Measurements from ENCODE around the gene PTH1R.

DNA sequence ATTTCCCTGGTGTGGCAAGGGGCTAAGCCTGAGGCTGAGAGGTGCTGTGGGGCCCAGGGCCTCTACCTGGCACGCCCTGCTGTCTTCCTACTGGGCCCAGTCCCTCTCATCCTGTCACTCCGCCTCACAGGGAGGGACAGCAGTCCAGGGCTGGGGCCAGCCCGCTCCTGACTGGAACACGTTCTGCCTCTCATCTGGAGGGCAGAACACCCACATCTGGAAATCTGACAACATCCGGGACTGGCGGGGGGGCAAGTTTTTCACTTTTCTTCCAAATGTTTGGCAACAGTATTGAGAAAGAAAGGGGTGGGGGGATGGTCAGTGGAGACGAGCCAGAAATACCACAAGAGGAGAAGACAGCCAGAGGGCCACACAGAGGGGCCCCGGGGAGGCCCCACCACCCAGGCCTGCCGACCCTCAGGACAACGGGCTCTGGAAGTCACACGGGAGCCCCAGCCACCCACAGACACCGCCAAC, 12.5 kb upstream of the PTH1R start:
- TF ChIP-seq, protein P1, sequence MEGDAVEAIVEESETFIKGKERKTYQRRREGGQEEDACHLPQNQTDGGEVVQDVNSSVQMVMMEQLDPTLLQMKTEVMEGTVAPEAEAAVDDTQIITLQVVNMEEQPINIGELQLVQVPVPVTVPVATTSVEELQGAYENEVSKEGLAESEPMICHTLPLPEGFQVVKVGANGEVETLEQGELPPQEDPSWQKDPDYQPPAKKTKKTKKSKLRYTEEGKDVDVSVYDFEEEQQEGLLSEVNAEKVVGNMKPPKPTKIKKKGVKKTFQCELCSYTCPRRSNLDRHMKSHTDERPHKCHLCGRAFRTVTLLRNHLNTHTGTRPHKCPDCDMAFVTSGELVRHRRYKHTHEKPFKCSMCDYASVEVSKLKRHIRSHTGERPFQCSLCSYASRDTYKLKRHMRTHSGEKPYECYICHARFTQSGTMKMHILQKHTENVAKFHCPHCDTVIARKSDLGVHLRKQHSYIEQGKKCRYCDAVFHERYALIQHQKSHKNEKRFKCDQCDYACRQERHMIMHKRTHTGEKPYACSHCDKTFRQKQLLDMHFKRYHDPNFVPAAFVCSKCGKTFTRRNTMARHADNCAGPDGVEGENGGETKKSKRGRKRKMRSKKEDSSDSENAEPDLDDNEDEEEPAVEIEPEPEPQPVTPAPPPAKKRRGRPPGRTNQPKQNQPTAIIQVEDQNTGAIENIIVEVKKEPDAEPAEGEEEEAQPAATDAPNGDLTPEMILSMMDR (IDR thresholded peaks at IDR 0.05) = no peak
- TF ChIP-seq EP300 (IDR thresholded peaks at IDR 0.05) (peak in 1 of 4 donors; percentile 3), POLR2A (IDR thresholded peaks at IDR 0.05) (no peak), POLR2AphosphoS5 (IDR thresholded peaks at IDR 0.05) (peak in 1 of 2 donors; percentile 61)

All from upper lobe of left lung (tissue), 4 donors.